ENCODE measurements around the gene TPRG1. TPM values are rescaled to one million over a fixed set of nuclear protein-coding genes. Genes with fewer than 3 reads are reported as not detected.

Gene TPRG1
- total RNA-seq, 2 experiments from 2014 or later: 2.1 to 2.9 TPM

- DNase-seq (no peak), ATAC-seq (ENCODE audit: poor library complexity) (no peak)
- no peaks in the 10 kb centered on the region for H3K27me3 Mint-ChIP-seq
- H3K36me3 ChIP-seq (ENCODE audit: insufficient read depth, low read length): no peaks in the 10 kb centered on the region
- no peak overlapping the region for H3K4me3 Mint-ChIP-seq
- intact Hi-C loops (cut with DNase I, micrococcal nuclease): no loop called here
- H3K36me3 Mint-ChIP-seq (ENCODE audit: low read depth): peaks cover 31% of the 10 kb centered on the region
- H3K4me1 ChIP-seq (ENCODE audit: insufficient read depth, low read length): no peaks in the 10 kb centered on the region
- no peaks in the 10 kb centered on the region for H3K4me1 Mint-ChIP-seq (ENCODE audit: low read depth)
- CTCF ChIA-PET: interaction anchor here (0.6 kb wide), 1 partner anchor 409 kb away, joined by 3 read pairs; no protein-coding TSS in a partner anchor
- no peak overlapping the region for H3K27ac Mint-ChIP-seq
- H3K27me3 ChIP-seq (ENCODE audit: control insufficient read depth in 1 of 2, insufficient read depth in 2 of 2, low read length in 2 of 2): no peaks in the 10 kb centered on the region
- no peak overlapping the region for H3K4me3 ChIP-seq (ENCODE audit: low read length)
- no peak overlapping the region for H3K27ac ChIP-seq (ENCODE audit: low read depth in 1 of 2, low read length in 2 of 2)
- POLR2A ChIA-PET: no interaction called here
- peaks cover 13 to 40% of the 10 kb centered on the region in 2 experiments for H3K9me3 ChIP-seq (ENCODE audit: control insufficient read depth in 1 of 2, insufficient read depth in 1 of 2, low read length in 2 of 2)
- TF ChIP-seq CTCF (IDR thresholded peaks at IDR 0.05): no peak
- peaks cover 32% of the 10 kb centered on the region for H3K9me3 Mint-ChIP-seq
Measured at GRCh38 chr3:189192725-189193124, 21.0 kb downstream of the TPRG1 start.

- H3K27ac ChIP-seq (ENCODE audit: low read depth in 1 of 2, low read length in 2 of 2): no peak overlapping the region
- Mint-ChIP-seq H3K27me3 (no peaks in the 10 kb centered on the region), H3K9me3 (peaks cover 32% of the 10 kb centered on the region), H3K4me1 (ENCODE audit: low read depth) (no peaks in the 10 kb centered on the region), H3K4me3 (no peak overlapping the region), H3K36me3 (ENCODE audit: low read depth) (peaks cover 31% of the 10 kb centered on the region), H3K27ac (no peak overlapping the region)
- ATAC-seq (ENCODE audit: poor library complexity) (no peak), DNase-seq (no peak)
- H3K4me3 ChIP-seq (ENCODE audit: low read length): no peak overlapping the region
- H3K36me3 ChIP-seq (ENCODE audit: insufficient read depth, low read length): no peaks in the 10 kb centered on the region
- TF ChIP-seq CTCF (IDR thresholded peaks at IDR 0.05): no peak
- H3K27me3 ChIP-seq (ENCODE audit: control insufficient read depth in 1 of 2, insufficient read depth in 2 of 2, low read length in 2 of 2): no peaks in the 10 kb centered on the region
- no peaks in the 10 kb centered on the region for H3K4me1 ChIP-seq (ENCODE audit: insufficient read depth, low read length)
- POLR2A ChIA-PET: no interaction called here
- H3K9me3 ChIP-seq (ENCODE audit: control insufficient read depth in 1 of 2, insufficient read depth in 1 of 2, low read length in 2 of 2): peaks cover 13 to 40% of the 10 kb centered on the region in 2 experiments
- CTCF ChIA-PET: no interaction called here
- intact Hi-C loops (cut with DNase I, micrococcal nuclease): no loop called here
Measured at GRCh38 chr3:189195302-189195701, 23.5 kb downstream of the TPRG1 start.

GRCh38 chr3:189202106-189202505 is 30.3 kb downstream of the TPRG1 start:
- H3K27ac Mint-ChIP-seq: no peak overlapping the region
- intact Hi-C loops (cut with DNase I, micrococcal nuclease): no loop called here
- DNase-seq (no peak), ATAC-seq (ENCODE audit: poor library complexity) (no peak)
- Histone ChIP-seq H3K36me3 (ENCODE audit: insufficient read depth, low read length) (no peaks in the 10 kb centered on the region), H3K9me3 (ENCODE audit: control insufficient read depth in 1 of 2, insufficient read depth in 1 of 2, low read length in 2 of 2) (no peaks in the 10 kb centered on the region), H3K4me3 (ENCODE audit: low read length) (no peak overlapping the region), H3K27me3 (ENCODE audit: control insufficient read depth in 1 of 2, insufficient read depth in 2 of 2, low read length in 2 of 2) (no peaks in the 10 kb centered on the region), H3K4me1 (ENCODE audit: insufficient read depth, low read length) (no peaks in the 10 kb centered on the region), H3K27ac (ENCODE audit: low read depth in 1 of 2, low read length in 2 of 2) (no peak overlapping the region)
- H3K9me3 Mint-ChIP-seq: peaks cover 4% of the 10 kb centered on the region
- CTCF ChIA-PET: no interaction called here
- POLR2A ChIA-PET: no interaction called here
- peaks cover 3% of the 10 kb centered on the region for H3K36me3 Mint-ChIP-seq (ENCODE audit: low read depth)
- no peaks in the 10 kb centered on the region for H3K4me1 Mint-ChIP-seq (ENCODE audit: low read depth)
- no peak overlapping the region for H3K4me3 Mint-ChIP-seq
- H3K27me3 Mint-ChIP-seq: no peaks in the 10 kb centered on the region
- TF ChIP-seq CTCF (IDR thresholded peaks at IDR 0.05): no peak
